Activated CD8-positive, alpha-beta T cell treated with anti-CD3 and anti-CD28 coated beads for 36 hours (primary cell): ENCODE data around the gene TCERG1. TPM values are rescaled to one million over a fixed set of nuclear protein-coding genes. Genes with fewer than 3 reads are reported as not detected.

ENCODE experiments used
- ATAC-seq: fragments of 200-7000 bp; cut with Tn5 transposase; one replicate; pipeline ENCODE4 v1.10.0; 2021; ENCODE audit warnings: mild to moderate bottlenecking, moderate library complexity
- CTCF ChIA-PET: fragments of 350-600 bp; sonication (Branson Sonifier 250); formaldehyde crosslinking; loops from one replicate; lab custom pipeline; 2021; ENCODE audit warnings: antibody characterized with exemption; lab: Charles Lee
- POLR2A ChIA-PET: fragments of 350-600 bp; sonication (Branson Sonifier 250); formaldehyde crosslinking; loops from one replicate; lab custom pipeline; 2021; ENCODE audit warnings: antibody characterized with exemption; lab: Charles Lee
- DNase-seq: peaks from one replicate; pipeline ENCODE4 v3.0.0-alpha.2; 2020
- H3K27ac Mint-ChIP-seq: one replicate; pipeline ENCODE4 v1.8.0; 2021; ENCODE audit warnings: mild to moderate bottlenecking, mixed read lengths
- H3K27me3 Mint-ChIP-seq: one replicate; pipeline ENCODE4 v1.8.0; 2021; ENCODE audit warnings: mixed read lengths
- H3K36me3 Mint-ChIP-seq: one replicate; pipeline ENCODE4 v1.8.0; 2021; ENCODE audit warnings: low read depth, mixed read lengths
- H3K4me1 Mint-ChIP-seq: one replicate; pipeline ENCODE4 v1.8.0; 2021; ENCODE audit warnings: low read depth, mixed read lengths
- H3K4me3 Mint-ChIP-seq: one replicate; pipeline ENCODE4 v1.8.0; 2021; ENCODE audit warnings: mild to moderate bottlenecking, moderate library complexity, mixed read lengths
- H3K9me3 Mint-ChIP-seq: one replicate; pipeline ENCODE4 v1.8.0; 2021; ENCODE audit warnings: mixed read lengths
- intact Hi-C: fragments of 100-400 bp; cut with micrococcal nuclease; formaldehyde crosslinking; loops from one replicate; pipeline ENCODE4 v1.10.0; 2022
- total RNA-seq, 2 experiments: library from RNA; stranded (reverse); gene quantifications; one replicate each; pipeline ENCODE4 v1.2.3, GENCODE V29; 2021
- TF ChIP-seq, protein P1 (sequence below): fragments of 200-600 bp; IDR thresholded peaks from one replicate; pipeline ENCODE4 v1.8.0; 2022; ENCODE audit warnings: antibody characterized with exemption, mild to moderate bottlenecking

Gene TCERG1
- total RNA-seq, 2 experiments from 2014 or later: 116 to 120 TPM

DNA sequence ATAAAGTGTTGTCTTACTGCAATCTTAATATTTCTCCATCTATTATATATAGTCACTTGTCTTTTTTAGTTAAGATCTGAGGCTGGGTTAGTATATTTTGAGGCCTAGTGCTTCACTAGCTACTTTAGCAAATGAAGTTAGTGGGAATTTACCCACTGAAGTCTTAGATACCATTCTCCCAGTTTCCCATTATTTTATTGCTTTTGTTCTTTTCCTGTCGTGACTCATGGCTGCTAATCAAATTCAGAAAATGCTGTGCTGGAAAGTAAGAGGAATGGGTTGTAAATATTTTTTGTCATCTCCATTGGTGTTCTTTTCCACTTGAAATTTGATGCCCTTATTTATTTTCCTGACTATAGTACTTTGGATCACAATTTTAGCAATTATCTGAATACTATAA, 14.2 kb downstream of the TCERG1 start:
- intact Hi-C loops: no loop called here
- DNase-seq (no peak), ATAC-seq (no peak)
- ChIA-PET POLR2A (no interaction called here), CTCF (interaction anchor here (2.2 kb wide), 1 partner anchor 11 kb away, joined by 7 read pairs; no protein-coding TSS in a partner anchor)
- TF ChIP-seq, protein P1, sequence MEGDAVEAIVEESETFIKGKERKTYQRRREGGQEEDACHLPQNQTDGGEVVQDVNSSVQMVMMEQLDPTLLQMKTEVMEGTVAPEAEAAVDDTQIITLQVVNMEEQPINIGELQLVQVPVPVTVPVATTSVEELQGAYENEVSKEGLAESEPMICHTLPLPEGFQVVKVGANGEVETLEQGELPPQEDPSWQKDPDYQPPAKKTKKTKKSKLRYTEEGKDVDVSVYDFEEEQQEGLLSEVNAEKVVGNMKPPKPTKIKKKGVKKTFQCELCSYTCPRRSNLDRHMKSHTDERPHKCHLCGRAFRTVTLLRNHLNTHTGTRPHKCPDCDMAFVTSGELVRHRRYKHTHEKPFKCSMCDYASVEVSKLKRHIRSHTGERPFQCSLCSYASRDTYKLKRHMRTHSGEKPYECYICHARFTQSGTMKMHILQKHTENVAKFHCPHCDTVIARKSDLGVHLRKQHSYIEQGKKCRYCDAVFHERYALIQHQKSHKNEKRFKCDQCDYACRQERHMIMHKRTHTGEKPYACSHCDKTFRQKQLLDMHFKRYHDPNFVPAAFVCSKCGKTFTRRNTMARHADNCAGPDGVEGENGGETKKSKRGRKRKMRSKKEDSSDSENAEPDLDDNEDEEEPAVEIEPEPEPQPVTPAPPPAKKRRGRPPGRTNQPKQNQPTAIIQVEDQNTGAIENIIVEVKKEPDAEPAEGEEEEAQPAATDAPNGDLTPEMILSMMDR: no peak
- Mint-ChIP-seq H3K36me3 (peaks cover 54% of the 10 kb centered on the region), H3K4me1 (peaks cover 20% of the 10 kb centered on the region), H3K4me3 (no peak overlapping the region), H3K27me3 (no peaks in the 10 kb centered on the region), H3K9me3 (no peaks in the 10 kb centered on the region), H3K27ac (no peak overlapping the region)

DNA sequence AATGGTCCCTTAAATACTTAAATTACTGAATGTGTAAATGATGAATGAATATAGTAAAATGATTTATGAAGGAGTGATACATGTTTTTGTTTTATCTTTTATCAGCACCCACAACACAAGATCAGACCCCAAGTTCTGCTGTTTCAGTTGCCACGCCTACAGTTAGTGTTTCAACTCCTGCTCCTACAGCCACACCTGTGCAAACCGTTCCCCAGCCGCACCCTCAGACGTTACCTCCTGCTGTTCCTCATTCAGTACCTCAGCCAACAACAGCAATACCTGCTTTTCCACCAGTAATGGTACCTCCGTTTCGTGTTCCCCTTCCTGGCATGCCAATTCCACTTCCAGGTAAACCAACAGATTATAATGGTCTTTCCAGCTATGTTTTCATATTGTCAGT, 16.3 kb downstream of the TCERG1 start:
- CTCF ChIA-PET: interaction anchor here (1.3 kb wide), 1 partner anchor 17 kb away, joined by 3 read pairs; no protein-coding TSS in a partner anchor
- ATAC-seq: no peak
- intact Hi-C loops: no loop called here

DNA sequence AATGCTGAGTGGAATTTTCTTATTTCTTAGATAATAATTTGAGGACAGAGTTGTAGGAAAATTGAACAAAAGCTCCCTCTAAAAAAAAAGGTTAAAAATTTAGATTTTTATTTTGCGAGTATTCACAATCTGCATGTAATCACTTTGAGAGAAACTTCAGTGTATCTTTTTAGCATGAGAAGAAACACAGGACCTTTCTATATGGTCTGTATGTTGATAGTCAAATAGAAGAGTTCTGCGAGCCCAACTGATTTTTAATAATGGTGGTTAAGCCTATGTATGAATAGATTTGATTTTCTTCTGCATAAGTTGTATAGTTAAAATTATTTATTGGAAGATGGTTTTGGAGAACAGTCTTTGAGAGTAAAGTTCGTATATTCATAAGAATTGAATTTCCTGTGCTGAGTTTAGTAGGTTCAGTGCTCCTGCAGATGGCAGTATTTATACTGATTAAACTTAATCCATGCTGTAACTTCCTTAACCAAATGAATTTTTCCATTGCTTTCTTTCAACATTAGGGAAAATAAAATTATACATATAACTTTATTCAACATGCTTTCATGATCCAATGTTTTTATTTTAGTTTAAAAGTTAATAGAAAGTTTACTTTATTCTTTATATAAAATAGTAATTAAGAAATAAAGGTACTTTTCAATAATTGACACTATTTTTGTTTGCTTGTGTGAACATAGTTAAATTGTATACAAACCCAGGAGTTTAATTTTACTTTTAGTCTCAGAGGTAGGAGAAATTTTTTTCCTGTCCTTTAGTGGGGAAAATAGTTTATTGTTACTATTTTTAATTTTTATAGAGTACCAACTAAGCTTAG, 19.6 kb downstream of the TCERG1 start:
- intact Hi-C loops: no loop called here
- Mint-ChIP-seq H3K4me1 (peaks cover 16% of the 10 kb centered on the region), H3K9me3 (no peaks in the 10 kb centered on the region), H3K36me3 (peaks cover 42% of the 10 kb centered on the region), H3K27ac (no peak overlapping the region), H3K4me3 (no peak overlapping the region), H3K27me3 (no peaks in the 10 kb centered on the region)
- no peak for ATAC-seq
- TF ChIP-seq, protein P1: no peak
- ChIA-PET POLR2A (interaction anchor here (1.4 kb wide), 1 partner anchor 9 kb away, joined by 5 read pairs; no protein-coding TSS in a partner anchor), CTCF (interaction anchor here (0.6 to 2.5 kb wide), 2 partner anchors 10 to 16 kb away, joined by 3 to 10 read pairs; no protein-coding TSS in a partner anchor)
- no peak for DNase-seq

More for the DNA sequence above, 16.3 kb downstream of the TCERG1 start:
- H3K9me3 Mint-ChIP-seq: no peaks in the 10 kb centered on the region
- H3K27ac Mint-ChIP-seq: no peak overlapping the region
- H3K27me3 Mint-ChIP-seq: no peaks in the 10 kb centered on the region
- POLR2A ChIA-PET: interaction anchor here (1.2 kb wide), 1 partner anchor 14 kb away, joined by 3 read pairs; no protein-coding TSS in a partner anchor
- peaks cover 51% of the 10 kb centered on the region for H3K36me3 Mint-ChIP-seq
- H3K4me3 Mint-ChIP-seq: no peak overlapping the region
- TF ChIP-seq, protein P1: no peak
- peaks cover 23% of the 10 kb centered on the region for H3K4me1 Mint-ChIP-seq
- DNase-seq: no peak

DNA sequence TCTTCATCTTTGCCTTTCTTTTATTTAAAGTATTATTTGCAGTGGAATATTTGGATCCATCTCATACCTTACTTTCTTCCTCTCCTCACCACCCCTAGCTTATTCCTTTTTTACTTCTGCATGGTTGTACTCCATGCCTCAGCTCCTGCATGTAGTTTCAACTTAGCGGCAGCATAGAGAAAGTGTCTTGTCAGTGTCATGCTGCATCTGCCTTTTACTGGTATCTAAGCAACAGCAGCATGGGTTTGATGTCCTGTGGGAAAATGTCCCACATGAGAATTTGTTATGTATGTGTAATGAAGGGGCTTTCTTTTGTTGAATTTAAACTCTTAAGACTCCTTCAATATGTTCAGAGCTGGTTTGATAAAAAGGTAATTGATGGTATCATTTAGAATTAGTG, 20.6 kb downstream of the TCERG1 start:
- TF ChIP-seq, protein P1: no peak
- Mint-ChIP-seq H3K4me3 (no peak overlapping the region), H3K27me3 (no peaks in the 10 kb centered on the region), H3K27ac (no peak overlapping the region), H3K4me1 (peaks cover 14% of the 10 kb centered on the region), H3K36me3 (peaks cover 47% of the 10 kb centered on the region), H3K9me3 (no peaks in the 10 kb centered on the region)
- intact Hi-C loops: no loop called here
- ATAC-seq (no peak), DNase-seq (no peak)
- ChIA-PET POLR2A (interaction anchor here (0.5 to 1.4 kb wide), 4 partner anchors 10 to 37 kb away, joined by 3 to 5 read pairs (median 4); no protein-coding TSS in a partner anchor), CTCF (interaction anchor here (2.5 kb wide), 1 partner anchor 17 kb away, joined by 10 read pairs; no protein-coding TSS in a partner anchor)
